Neuron (in vitro differentiated cells): ENCODE results near the gene WRAP73.
A peak's percentile ranks its signal among the peaks of the same experiment; 100 is the strongest.

Experiments
- H2AFZ ChIP-seq: one replicate; pipeline ENCODE4 v1.6.1; 2013; ENCODE audit warnings: low read depth, mild to moderate bottlenecking, inconsistent platforms, low read length, moderate library complexity
- H3K27me3 ChIP-seq: one replicate; pipeline ENCODE4 v1.6.1; 2013; ENCODE audit warnings: low read length; ENCODE audit not compliant: insufficient read depth
- H3K36me3 ChIP-seq: one replicate; pipeline ENCODE4 v1.6.1; 2013; ENCODE audit warnings: low read length; ENCODE audit not compliant: insufficient read depth
- H3K4me1 ChIP-seq: one replicate; pipeline ENCODE4 v1.6.1; 2013; ENCODE audit warnings: low read length; ENCODE audit not compliant: insufficient read depth
- H3K4me3 ChIP-seq: 2 replicates; pipeline ENCODE4 v1.5.1; 2013; ENCODE audit warnings: mild to moderate bottlenecking, low read length, moderate library complexity
- H3K9me3 ChIP-seq: one replicate; pipeline ENCODE4 v1.6.1; 2013; ENCODE audit warnings: low read length

WRAP73 gene

DNA sequence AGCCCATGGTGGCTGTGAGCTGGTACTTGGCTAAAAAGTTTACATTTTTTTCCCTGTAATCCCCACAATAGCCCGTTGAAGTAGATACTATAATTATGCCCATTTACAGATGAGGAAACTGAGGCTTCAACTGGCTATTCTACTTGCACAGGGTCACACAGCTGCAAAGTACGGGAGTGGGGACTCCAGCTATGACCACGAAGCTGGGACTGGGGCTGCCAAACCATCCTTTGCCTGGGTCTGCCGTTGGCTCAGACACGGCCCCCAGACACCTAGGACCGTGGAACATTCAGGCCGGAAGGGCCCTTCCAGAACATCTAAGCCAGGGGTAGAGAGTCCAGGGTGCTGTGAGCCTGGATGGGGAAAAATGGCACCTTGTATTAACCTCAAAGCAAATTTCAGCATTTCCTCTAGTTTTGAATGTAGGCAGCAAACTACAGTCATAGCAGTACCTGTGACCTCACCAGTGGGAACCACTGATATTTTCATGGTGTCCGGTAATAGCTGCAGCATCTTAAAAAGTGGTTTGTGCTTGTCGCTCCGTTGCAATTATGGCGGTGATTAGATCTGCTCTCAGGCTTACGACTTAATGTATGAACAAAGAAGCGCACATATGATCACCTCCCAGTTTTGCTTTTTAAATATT, 6.7 kb upstream of the WRAP73 start:
- Histone ChIP-seq H3K9me3 (no peaks in the 10 kb centered on the region), H3K36me3 (no peaks in the 10 kb centered on the region), H3K4me3 (no peak overlapping the region), H3K4me1 (no peaks in the 10 kb centered on the region), H2AFZ (no peak overlapping the region), H3K27me3 (peaks cover 77% of the 10 kb centered on the region)

DNA sequence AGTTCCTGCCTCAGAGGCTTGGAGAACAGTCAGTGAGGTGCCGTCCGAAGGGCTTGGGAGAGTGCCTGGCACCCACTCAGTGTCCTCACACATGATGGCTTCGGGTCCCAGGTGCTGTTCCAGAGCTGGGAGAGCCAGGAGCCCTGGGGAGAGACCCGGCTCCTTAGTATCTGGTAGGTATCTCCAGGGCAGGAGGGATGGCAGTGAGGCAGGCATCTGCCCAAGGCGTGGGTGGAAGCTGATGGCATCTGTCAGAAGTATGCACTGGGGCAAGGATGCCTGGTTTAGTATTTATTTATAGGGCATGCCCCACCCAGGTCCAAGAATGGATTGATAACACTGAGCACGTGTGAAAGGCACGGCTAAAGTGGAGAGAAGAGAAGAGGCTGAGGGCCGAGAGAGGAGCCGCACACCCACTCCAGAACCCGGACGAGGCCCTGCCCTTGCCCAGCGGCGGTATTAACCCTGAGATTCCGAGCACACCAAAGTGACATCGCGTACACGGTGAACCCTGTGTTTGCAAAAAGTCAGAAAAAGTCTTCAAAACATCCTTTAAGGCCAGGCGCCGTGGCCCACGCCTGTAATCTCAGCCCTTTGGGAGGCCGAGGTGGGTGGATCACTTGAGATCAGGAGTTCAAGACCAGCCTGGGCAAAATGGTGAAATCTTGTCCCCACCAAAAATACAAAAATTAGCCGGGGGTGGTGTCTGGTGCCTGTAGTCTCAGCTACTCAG, 4.8 kb upstream of the WRAP73 start:
- H2AFZ ChIP-seq: no peak overlapping the region
- H3K4me1 ChIP-seq: peaks cover 4% of the 10 kb centered on the region
- peaks cover 84% of the 10 kb centered on the region for H3K27me3 ChIP-seq
- no peaks in the 10 kb centered on the region for H3K9me3 ChIP-seq
- no peak overlapping the region for H3K4me3 ChIP-seq
- H3K36me3 ChIP-seq: no peaks in the 10 kb centered on the region

DNA sequence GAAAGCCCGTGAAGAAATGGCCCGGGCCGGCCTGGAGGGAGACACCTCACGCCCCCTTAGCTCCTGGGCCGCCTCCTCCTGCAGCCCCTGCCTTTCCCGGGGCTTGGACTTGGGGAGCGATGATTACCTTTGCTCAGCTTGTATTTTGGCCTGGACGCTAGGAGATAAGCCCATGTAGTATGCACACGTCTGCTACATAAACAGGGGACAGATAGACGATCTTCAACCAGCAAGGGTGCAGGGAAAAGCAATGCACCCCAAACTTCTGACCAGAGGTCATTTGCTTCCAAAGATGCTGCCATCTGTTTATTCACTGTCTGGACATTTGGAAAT, 3.3 kb upstream of the WRAP73 start:
- Histone ChIP-seq H3K27me3 (peaks cover 78% of the 10 kb centered on the region), H3K4me1 (peaks cover 10% of the 10 kb centered on the region)

DNA sequence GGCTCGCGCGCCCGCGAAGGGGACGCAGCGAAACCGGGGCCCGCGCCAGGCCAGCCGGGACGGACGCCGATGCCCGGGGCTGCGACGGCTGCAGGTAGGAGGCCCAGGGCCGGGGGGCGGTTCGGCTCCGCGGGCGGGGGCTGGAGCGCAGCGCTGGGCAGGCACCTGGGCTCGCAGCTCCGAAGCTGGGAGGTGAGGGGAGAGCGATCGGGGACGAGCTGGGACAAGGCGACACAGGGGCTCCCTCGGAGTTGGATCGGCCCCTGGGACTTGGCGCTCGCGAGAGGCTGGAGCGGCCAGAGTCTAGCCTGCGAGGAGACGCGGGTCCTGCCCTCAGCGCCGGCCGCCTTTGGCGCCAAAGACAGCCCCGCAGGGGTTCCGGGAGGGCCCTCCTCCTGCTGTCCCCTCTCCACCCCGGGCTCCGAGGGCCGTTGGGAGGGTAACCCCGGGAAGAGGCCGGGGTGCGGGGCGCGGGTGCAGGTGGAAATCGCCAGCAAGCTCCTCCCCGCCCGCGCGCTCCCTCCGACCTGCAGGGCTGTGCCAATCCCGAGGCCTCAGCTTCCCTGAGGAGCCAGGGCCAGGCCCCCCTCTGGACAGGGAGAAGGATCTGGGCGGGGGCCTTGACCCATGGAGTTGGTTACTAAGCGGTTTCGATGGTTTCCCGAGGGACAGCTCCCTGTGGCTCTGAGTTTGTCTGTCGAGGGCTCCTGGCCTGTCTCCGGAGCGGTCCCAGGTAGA, 2.8 kb upstream of the WRAP73 start:
- Histone ChIP-seq H2AFZ (no peak overlapping the region), H3K9me3 (no peaks in the 10 kb centered on the region), H3K4me3 (no peak overlapping the region), H3K27me3 (peaks cover 72% of the 10 kb centered on the region), H3K36me3 (no peaks in the 10 kb centered on the region), H3K4me1 (peaks cover 10% of the 10 kb centered on the region)

More for the DNA sequence above, 3.3 kb upstream of the WRAP73 start:
- no peaks in the 10 kb centered on the region for H3K9me3 ChIP-seq
- H3K36me3 ChIP-seq: no peaks in the 10 kb centered on the region
- H3K4me3 ChIP-seq: no peak overlapping the region
- H2AFZ ChIP-seq: no peak overlapping the region

DNA sequence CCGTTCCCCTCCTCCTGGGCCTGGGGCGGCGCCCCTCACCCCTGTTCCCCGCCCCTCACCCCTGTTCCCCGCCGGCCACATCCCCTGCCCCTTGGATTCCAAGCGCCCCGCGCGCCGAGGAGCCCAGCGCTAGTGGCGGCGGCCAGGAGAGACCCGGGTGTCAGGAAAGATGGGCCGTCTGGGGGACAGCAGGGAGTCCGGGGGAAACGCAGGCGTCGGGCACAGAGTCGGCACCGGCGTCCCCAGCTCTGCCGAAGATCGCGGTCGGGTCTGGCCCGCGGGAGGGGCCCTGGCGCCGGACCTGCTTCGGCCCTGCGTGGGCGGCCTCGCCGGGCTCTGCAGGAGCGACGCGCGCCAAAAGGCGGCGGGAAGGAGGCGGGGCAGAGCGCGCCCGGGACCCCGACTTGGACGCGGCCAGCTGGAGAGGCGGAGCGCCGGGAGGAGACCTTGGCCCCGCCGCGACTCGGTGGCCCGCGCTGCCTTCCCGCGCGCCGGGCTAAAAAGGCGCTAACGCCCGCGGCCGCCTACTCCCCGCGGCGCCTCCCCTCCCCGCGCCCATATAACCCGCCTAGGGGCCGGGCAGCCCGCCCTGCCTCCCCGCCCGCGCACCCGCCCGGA, 2.1 kb upstream of the WRAP73 start, which contains the start of gene TP73:
Gene TP73, plus strand, starts transcription at position 587 of the 618 bp plus-strand sequence. CDS start 29,850 bp downstream, outside the sequence.
- Histone ChIP-seq H3K36me3 (peaks cover 3% of the 10 kb centered on the region), H3K9me3 (no peaks in the 10 kb centered on the region), H3K4me1 (peaks cover 10% of the 10 kb centered on the region), H3K4me3 (no peak within 1 kb of the TSS), H2AFZ (no peak within 1 kb of the TSS), H3K27me3 (peaks cover 66% of the 10 kb centered on the region)

DNA sequence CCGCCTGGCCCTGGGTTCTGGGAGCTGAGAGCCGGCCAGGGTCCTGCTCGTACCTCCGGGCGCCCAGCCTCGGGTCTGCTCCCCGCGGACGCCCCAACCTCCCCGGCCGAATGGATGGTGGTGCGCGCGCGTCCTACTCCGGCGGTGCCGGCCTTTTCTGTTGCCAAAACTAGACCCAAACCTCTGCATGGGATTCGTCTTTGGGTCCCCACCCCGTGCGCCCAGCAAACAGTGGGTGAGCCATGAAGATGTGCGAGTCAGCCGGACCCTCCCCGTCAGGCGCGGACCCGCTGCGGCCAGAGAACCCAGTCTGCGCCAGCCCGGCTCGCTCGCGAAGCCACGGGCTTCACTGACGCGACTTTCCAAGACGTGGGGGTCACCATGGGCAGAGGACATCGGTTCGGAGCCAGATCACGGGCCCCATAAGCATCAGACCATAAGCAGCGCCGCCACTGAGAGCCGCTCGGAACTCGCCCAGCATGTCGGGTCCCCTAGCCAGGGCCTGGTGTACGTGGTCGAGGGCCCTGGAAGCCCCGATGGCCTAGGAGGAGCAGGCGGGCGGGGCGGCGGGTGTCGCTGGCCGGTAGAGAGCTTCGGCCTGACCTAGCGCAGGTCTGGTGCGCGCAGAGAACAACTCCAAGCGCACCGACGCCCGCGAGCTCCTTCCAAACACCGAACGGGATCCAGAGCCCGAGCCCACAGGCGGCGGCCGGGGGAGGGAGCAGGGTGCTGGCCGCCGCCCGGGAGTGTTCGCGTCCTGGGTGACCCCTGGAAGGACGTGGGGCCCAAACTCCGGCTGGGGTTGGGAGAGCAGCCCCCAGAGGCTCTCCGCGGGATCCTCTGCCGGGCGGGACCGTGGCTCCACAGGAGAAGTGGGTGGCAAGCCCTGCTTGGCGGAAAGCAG, 1.4 kb upstream of the WRAP73 start:
- H3K27me3 ChIP-seq: peaks cover 58% of the 10 kb centered on the region
- H2AFZ ChIP-seq: no peak overlapping the region
- H3K4me1 ChIP-seq: peaks cover 10% of the 10 kb centered on the region
- H3K9me3 ChIP-seq: no peaks in the 10 kb centered on the region
- H3K36me3 ChIP-seq: peaks cover 11% of the 10 kb centered on the region
- no peak overlapping the region for H3K4me3 ChIP-seq

DNA sequence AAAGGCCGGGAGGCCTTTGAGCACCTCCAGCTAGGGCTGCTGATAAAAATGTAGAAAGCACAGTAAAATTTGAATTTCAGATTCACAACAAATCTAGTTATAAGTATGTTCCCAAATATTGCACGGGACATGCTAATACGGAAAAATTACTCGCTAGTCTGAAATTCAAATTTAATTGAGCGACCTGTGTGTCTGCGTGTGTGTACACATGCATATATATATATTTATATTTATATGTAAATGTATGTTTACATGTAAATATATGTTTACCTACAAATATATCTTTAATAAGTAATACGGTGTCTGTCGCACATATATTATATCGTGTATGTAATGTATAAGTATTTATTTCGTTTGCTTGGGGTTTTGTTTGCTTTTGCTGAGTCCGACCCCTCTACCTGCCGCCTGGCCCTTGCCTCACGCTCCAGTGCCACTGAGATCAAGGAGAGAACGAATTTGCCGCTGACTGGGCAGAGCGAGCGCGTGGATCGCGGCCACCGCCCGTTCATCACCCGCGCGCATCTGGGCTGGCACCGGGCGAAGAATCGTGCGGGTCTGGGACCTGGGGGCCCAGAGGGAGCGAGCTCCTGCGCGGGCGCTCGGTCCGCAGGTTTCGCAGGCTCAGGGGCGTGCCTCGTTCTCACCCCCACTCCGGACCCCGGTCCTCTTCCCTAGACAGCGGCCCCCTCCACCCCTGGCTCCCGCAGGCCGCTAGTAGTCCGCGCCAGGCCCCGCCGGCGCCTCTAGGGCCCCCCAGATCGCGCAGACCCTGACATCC, 534 bp upstream of the WRAP73 start:
- H3K4me1 ChIP-seq: peaks cover 10% of the 10 kb centered on the region
- peaks cover 18% of the 10 kb centered on the region for H3K36me3 ChIP-seq
- no peaks in the 10 kb centered on the region for H3K9me3 ChIP-seq
- H3K4me3 ChIP-seq: peak overlapping the region; percentile 93
- peaks cover 51% of the 10 kb centered on the region for H3K27me3 ChIP-seq
- H2AFZ ChIP-seq: no peak overlapping the region

DNA sequence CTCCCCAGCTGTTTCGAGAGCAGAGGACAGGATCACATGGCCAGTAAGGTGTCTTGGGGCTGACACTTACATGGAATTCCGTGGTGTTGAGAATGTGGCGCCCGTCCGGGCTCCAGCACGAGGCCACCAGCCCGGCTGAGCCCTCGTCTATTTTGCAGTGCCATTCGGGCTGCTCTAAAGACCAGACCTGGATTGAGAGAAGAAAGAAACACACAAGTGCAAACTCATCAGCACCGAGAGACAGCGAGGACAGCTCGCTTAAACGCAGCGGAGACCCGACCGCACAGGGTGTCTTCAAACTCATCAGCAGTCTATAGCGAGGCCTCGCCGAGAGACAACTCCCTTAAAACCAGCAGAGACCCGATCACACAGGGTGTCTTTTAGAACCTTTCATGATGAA, 3.3 kb downstream of the WRAP73 start:
- peaks cover 10% of the 10 kb centered on the region for H3K4me1 ChIP-seq
- H3K36me3 ChIP-seq: peaks cover 29% of the 10 kb centered on the region
- H3K27me3 ChIP-seq: peaks cover 13% of the 10 kb centered on the region
- H3K4me3 ChIP-seq: no peak overlapping the region
- H2AFZ ChIP-seq: no peak overlapping the region
- H3K9me3 ChIP-seq: no peaks in the 10 kb centered on the region

DNA sequence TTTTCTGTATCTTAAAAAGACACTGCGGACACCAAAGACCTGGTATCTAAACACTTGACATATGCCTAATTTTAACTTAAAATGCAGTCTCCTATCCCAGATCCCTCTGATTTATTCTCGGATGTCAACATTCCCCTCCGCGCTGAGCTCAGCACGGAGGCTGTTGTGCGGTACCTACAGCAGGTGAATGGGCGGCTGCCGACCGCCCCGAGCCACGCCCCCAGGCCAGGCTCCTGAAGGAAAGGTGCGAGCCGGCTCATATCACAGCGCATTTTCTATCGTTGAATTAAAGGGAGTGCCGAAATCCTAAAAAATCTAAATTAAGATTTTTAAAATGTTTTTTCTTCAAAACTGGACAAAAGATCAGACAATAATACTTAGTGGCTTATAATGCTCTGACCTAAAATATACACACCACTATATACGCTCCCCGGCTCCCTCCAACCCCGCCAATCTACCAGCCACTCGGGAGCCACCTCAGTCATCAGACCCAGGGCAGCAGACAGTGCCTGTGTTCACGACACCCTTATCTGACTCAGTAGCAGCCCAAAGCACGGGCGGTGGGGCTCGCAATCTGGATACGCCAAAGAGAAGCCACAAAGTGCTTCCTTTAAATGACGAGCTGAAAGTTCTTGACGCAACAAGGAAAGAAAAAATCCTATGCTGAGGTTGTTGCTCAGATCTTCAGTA, 4.1 kb downstream of the WRAP73 start:
- Histone ChIP-seq H3K4me1 (peaks cover 10% of the 10 kb centered on the region), H3K36me3 (peaks cover 34% of the 10 kb centered on the region), H3K4me3 (no peak overlapping the region), H3K27me3 (peaks cover 5% of the 10 kb centered on the region), H2AFZ (no peak overlapping the region), H3K9me3 (no peaks in the 10 kb centered on the region)

DNA sequence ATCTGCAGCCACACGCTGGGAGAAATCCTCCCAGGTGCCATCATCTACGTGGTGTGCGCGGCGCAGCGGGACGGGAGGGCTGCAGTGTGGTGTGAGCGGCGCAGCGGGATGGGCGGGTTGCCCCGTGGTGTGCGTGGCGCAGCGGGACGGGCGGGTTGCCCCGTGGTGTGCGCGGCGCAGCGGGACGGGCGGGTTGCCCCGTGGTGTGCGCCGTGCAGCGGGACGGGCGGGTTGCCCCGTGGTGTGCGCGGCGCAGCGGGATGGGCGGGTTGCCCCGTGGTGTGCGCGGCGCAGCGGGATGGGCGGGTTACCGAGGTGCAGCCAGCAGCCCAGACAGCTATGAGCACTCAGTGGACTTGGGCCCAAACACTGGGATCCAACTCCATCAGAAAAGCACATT, 4.7 kb downstream of the WRAP73 start:
- H3K36me3 ChIP-seq: peaks cover 34% of the 10 kb centered on the region
- H3K4me3 ChIP-seq: no peak overlapping the region
- no peaks in the 10 kb centered on the region for H3K27me3 ChIP-seq
- peaks cover 6% of the 10 kb centered on the region for H3K4me1 ChIP-seq
- H3K9me3 ChIP-seq: no peaks in the 10 kb centered on the region
- H2AFZ ChIP-seq: no peak overlapping the region

DNA sequence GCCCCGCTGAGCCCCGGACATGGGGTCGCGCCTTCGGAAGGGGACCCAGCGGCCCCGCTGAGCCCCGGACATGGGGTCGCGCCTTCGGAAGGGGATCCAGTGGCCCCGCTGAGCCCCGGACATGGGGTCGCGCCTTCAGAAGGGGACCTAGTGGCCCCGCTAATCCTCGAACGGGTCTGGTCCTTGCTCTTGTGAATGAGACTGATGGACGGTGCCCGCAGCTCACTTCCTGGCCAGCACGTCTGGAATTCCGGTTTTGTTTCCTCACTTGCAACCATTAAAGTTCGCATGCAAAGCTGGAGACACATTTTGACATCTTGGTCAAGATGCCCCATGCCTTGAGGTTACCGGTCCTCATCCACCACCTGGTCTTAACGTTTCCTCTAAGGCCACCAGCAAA, 5.6 kb downstream of the WRAP73 start:
- Histone ChIP-seq H3K9me3 (no peaks in the 10 kb centered on the region), H3K27me3 (no peaks in the 10 kb centered on the region), H3K4me1 (peaks cover 6% of the 10 kb centered on the region), H3K36me3 (peaks cover 34% of the 10 kb centered on the region), H3K4me3 (no peak overlapping the region), H2AFZ (no peak overlapping the region)
